SK-N-MC (cell line): ENCODE results near the gene POLK.

Experiments
- EZH2 ChIP-seq: fragments of 200-600 bp; sonication (generic); IDR thresholded peaks from one replicate; pipeline ENCODE4 v1.6.1; 2017; ENCODE audit warnings: antibody characterized with exemption
- POLR2AphosphoS5 ChIP-seq: IDR thresholded peaks from 2 replicates; pipeline ENCODE4 v1.6.1; 2012; ENCODE audit warnings: mild to moderate bottlenecking, low read depth, low read length, borderline replicate concordance

- TF ChIP-seq EZH2 = no peak
- TF ChIP-seq POLR2AphosphoS5 = no peak
Observed at GRCh38 chr5:75471193-75471592, 40.5 kb upstream of the POLK start.
